ENCODE measurements around the gene RANBP3.

DNA sequence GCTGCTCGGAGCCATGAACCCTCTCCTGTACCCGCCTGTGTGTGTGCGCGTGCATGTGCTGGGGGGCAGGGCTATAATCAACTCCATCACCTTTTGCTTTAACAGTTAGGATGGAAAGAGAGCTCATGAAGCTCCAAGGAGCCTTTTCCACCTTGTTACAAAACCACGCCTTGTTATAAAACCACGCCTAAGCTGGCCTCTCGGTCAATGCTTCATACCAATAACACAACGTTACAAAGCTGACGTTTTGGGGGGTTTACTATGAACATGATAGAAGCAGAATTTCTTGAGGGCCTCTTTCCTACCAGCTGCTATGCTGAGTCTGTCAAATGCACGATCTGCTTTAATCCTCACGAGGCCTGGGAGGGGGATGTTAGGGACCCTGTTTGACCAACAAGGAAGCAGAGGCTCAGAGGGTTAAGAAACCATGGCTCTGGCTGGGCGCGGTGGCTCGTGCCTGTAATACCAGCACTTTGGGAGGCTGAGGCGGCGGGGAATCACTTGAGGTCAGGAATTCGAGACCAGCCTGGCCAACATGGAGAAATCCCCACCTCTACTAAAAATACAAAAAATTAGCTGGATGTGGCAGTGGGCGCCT lies 52.0 kb downstream of the RANBP3 start:
- no peak for TF ChIP-seq POLR2A (IDR thresholded peaks at IDR 0.05)
- TF ChIP-seq, protein P1, sequence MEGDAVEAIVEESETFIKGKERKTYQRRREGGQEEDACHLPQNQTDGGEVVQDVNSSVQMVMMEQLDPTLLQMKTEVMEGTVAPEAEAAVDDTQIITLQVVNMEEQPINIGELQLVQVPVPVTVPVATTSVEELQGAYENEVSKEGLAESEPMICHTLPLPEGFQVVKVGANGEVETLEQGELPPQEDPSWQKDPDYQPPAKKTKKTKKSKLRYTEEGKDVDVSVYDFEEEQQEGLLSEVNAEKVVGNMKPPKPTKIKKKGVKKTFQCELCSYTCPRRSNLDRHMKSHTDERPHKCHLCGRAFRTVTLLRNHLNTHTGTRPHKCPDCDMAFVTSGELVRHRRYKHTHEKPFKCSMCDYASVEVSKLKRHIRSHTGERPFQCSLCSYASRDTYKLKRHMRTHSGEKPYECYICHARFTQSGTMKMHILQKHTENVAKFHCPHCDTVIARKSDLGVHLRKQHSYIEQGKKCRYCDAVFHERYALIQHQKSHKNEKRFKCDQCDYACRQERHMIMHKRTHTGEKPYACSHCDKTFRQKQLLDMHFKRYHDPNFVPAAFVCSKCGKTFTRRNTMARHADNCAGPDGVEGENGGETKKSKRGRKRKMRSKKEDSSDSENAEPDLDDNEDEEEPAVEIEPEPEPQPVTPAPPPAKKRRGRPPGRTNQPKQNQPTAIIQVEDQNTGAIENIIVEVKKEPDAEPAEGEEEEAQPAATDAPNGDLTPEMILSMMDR (IDR thresholded peaks at IDR 0.05) = no peak

All from adrenal gland (tissue), 5 donors.